Amniotic stem cell (primary cell): Measurements from ENCODE around the gene C14orf93.

Experiments
- DNase-seq: peaks from one replicate; lab custom pipeline; 2025; lab: John Stamatoyannopoulos, UW

C14orf93 gene

GRCh38 chr14:23009939-23010726 is at the start of gene C14orf93:
Gene C14orf93, minus strand, starts transcription at chr14:23010143. Its CDS starts 11,120 bp downstream, at chr14:22999023.
- peak; percentile 10 for DNase-seq

- no peak for DNase-seq
Measured at GRCh38 chr14:23058654-23059504, 48.9 kb upstream of the C14orf93 start.

- DNase-seq, result no peak
Measured at GRCh38 chr14:23057757-23058653, 48.1 kb upstream of the C14orf93 start.

- DNase-seq, result no peak
Measured at GRCh38 chr14:23056956-23057756, 47.2 kb upstream of the C14orf93 start, which contains the start of gene CDH24. Gene CDH24, minus strand, starts transcription at chr14:23057520. Its CDS starts 1,787 bp downstream, at chr14:23055733.

GRCh38 chr14:23056145-23056955 is 46.4 kb upstream of the C14orf93 start:
- DNase-seq, result no peak

- no peak for DNase-seq
Measured at GRCh38 chr14:23055621-23056144, 45.7 kb upstream of the C14orf93 start.

GRCh38 chr14:23055147-23055550 is 45.2 kb upstream of the C14orf93 start:
- DNase-seq, result no peak

GRCh38 chr14:23054000-23054811 is 44.3 kb upstream of the C14orf93 start:
- no peak for DNase-seq

- no peak for DNase-seq
Measured at GRCh38 chr14:23053426-23053825, 43.5 kb upstream of the C14orf93 start.

- no peak for DNase-seq
Measured at GRCh38 chr14:23052671-23053070, 42.7 kb upstream of the C14orf93 start.

- DNase-seq, result no peak
Measured at GRCh38 chr14:23052182-23052623, 42.3 kb upstream of the C14orf93 start.

GRCh38 chr14:23051141-23052057 is 41.5 kb upstream of the C14orf93 start:
- no peak for DNase-seq

- DNase-seq, result no peak
Measured at GRCh38 chr14:23049011-23049410, 39.1 kb upstream of the C14orf93 start.

GRCh38 chr14:23047751-23048693 is 38.1 kb upstream of the C14orf93 start:
- no peak for DNase-seq

GRCh38 chr14:23047034-23047634 is 37.2 kb upstream of the C14orf93 start:
- no peak for DNase-seq
